B cell (primary cell): ENCODE measurements around the gene PDC.

Source experiments
- CTCF ChIP-seq: fragments of 200-600 bp; IDR thresholded peaks from one replicate; pipeline ENCODE4 v1.8.0; 2022; ENCODE audit warnings: antibody characterized with exemption, mild to moderate bottlenecking
- EZH2 ChIP-seq: IDR thresholded peaks from 2 replicates; pipeline ENCODE4 v1.6.1; 2012; ENCODE audit warnings: borderline replicate concordance, low read depth, mild to moderate bottlenecking, moderate library complexity, low read length; ENCODE audit not compliant: insufficient read depth, poor library complexity, severe bottlenecking

- TF ChIP-seq CTCF, result no peak
- TF ChIP-seq EZH2, result no peak
Measured at GRCh38 chr1:186500804-186501203, 39.9 kb upstream of the PDC start.
